Ecto neural progenitor cell (in vitro differentiated cells): Measurements from ENCODE around the gene ALDH1L2.

ENCODE experiments used
- DNase-seq: peaks from one replicate; pipeline ENCODE4 v3.0.0-alpha.2; 2018; ENCODE audit warnings: low spot score

Gene ALDH1L2

GRCh38 chr12:105033851-105034250 is 50.4 kb downstream of the ALDH1L2 start:
- DNase-seq: no peak

- DNase-seq: no peak
These were observed 51.4 kb downstream of the ALDH1L2 start for GRCh38 chr12:105032703-105033357.

- no peak for DNase-seq
These were observed 53.1 kb downstream of the ALDH1L2 start for GRCh38 chr12:105030820-105031807.

- DNase-seq: no peak
These were observed 57.8 kb downstream of the ALDH1L2 start for GRCh38 chr12:105026411-105026810.

- no peak for DNase-seq
These were observed 58.4 kb downstream of the ALDH1L2 start for GRCh38 chr12:105025890-105026289.

GRCh38 chr12:105024928-105025327 is 59.3 kb downstream of the ALDH1L2 start:
- no peak for DNase-seq

- DNase-seq: no peak
These were observed 63.9 kb downstream of the ALDH1L2 start for GRCh38 chr12:105020241-105020962.

GRCh38 chr12:105018776-105019175 is 65.5 kb downstream of the ALDH1L2 start:
- no peak for DNase-seq

- no peak for DNase-seq
These were observed 66.2 kb downstream of the ALDH1L2 start for GRCh38 chr12:105018012-105018411.

GRCh38 chr12:105015543-105015942 is 68.7 kb downstream of the ALDH1L2 start:
- DNase-seq: no peak

- DNase-seq: no peak
These were observed 69.7 kb downstream of the ALDH1L2 start for GRCh38 chr12:105014603-105015002.

- DNase-seq: no peak
These were observed 70.4 kb downstream of the ALDH1L2 start for GRCh38 chr12:105013892-105014291.

- no peak for DNase-seq
These were observed 82.8 kb downstream of the ALDH1L2 start for GRCh38 chr12:105001476-105001875.

GRCh38 chr12:104999347-104999685 is 84.9 kb downstream of the ALDH1L2 start:
- no peak for DNase-seq

- DNase-seq: no peak
These were observed 85.6 kb downstream of the ALDH1L2 start for GRCh38 chr12:104998423-104999346.

GRCh38 chr12:104997541-104997940 is 86.7 kb downstream of the ALDH1L2 start:
- no peak for DNase-seq

GRCh38 chr12:104994336-104994735 is 89.9 kb downstream of the ALDH1L2 start:
- no peak for DNase-seq

- DNase-seq: no peak
These were observed 92.6 kb downstream of the ALDH1L2 start for GRCh38 chr12:104991565-104992128.

- DNase-seq: no peak
These were observed 93.3 kb downstream of the ALDH1L2 start for GRCh38 chr12:104990950-104991349.

- peak; percentile 97 for DNase-seq
These were observed 98.0 kb downstream of the ALDH1L2 start, which contains the start of gene NOPCHAP1 for GRCh38 chr12:104986022-104986941. Gene NOPCHAP1, plus strand, starts transcription at chr12:104986316. Its CDS starts 37 bp downstream, at chr12:104986353.
